Endothelial cell of umbilical vein (primary cell): ENCODE results near the gene POU2F3.

Experiments
- CTCF ChIP-seq, 2 donors: IDR thresholded peaks; 1 replicate in 1 of 2; 2 replicates in 1 of 2; pipeline ENCODE4 v1.5.1; 2011; ENCODE audit warnings: low read length in 2 of 2, mild to moderate bottlenecking in 2 of 2, moderate library complexity in 2 of 2, control low read depth in 1 of 2, inconsistent platforms in 1 of 2, low read depth in 1 of 2; ENCODE audit not compliant: insufficient read depth in 1 of 2; ENCODE audit errors: extremely low read depth in 1 of 2
- EZH2 ChIP-seq: IDR thresholded peaks from 2 replicates; pipeline ENCODE4 v1.6.1; 2012; ENCODE audit warnings: borderline replicate concordance, low read depth, mild to moderate bottlenecking, moderate library complexity, low read length, inconsistent platforms; ENCODE audit not compliant: severe bottlenecking
- FOS ChIP-seq: IDR thresholded peaks from 2 replicates; pipeline ENCODE4 v1.6.1; 2011; ENCODE audit warnings: mild to moderate bottlenecking, low read length, moderate library complexity, borderline replicate concordance; ENCODE audit not compliant: insufficient read depth
- GATA2 ChIP-seq: IDR thresholded peaks from 2 replicates; pipeline ENCODE4 v1.7.0; 2011; ENCODE audit warnings: low read depth, mild to moderate bottlenecking, moderate library complexity, mixed read lengths, low read length; ENCODE audit not compliant: insufficient read length, insufficient read depth
- JUN ChIP-seq: IDR thresholded peaks from 2 replicates; pipeline ENCODE4 v1.6.1; 2011; ENCODE audit warnings: borderline replicate concordance, low read depth; ENCODE audit not compliant: insufficient read length, insufficient read depth
- MYC ChIP-seq: IDR thresholded peaks from one replicate; pipeline ENCODE4 v1.6.1; 2011; ENCODE audit warnings: mild to moderate bottlenecking, low read depth, low read length
- POLR2A ChIP-seq: IDR thresholded peaks from 2 replicates; pipeline ENCODE4 v1.6.1; 2012; ENCODE audit warnings: low read depth, mild to moderate bottlenecking, control low read depth, low read length
- POLR2AphosphoS5 ChIP-seq: IDR thresholded peaks from 2 replicates; pipeline ENCODE4 v1.6.1; 2012; ENCODE audit warnings: low read depth, mild to moderate bottlenecking, control low read depth, low read length, moderate library complexity; ENCODE audit not compliant: insufficient read depth
- TF ChIP-seq, protein P1 (sequence below): IDR thresholded peaks from 2 replicates; pipeline ENCODE4 v1.6.1; 2011; ENCODE audit not compliant: insufficient read depth, insufficient read length

- no peak for TF ChIP-seq CTCF (IDR thresholded peaks at IDR 0.05; ENCODE audit: extremely low read depth in 1 of 2, insufficient read depth in 1 of 2, low read depth in 1 of 2, low read length in 2 of 2)
- no peak for TF ChIP-seq POLR2A
- TF ChIP-seq POLR2AphosphoS5: no peak
- no peak for TF ChIP-seq MYC
- TF ChIP-seq JUN: no peak
- TF ChIP-seq, protein P1, sequence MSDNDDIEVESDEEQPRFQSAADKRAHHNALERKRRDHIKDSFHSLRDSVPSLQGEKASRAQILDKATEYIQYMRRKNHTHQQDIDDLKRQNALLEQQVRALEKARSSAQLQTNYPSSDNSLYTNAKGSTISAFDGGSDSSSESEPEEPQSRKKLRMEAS: no peak
- no peak for TF ChIP-seq EZH2
- TF ChIP-seq FOS: no peak
- no peak for TF ChIP-seq GATA2
These were observed 87.4 kb downstream of the POU2F3 start for GRCh38 chr11:120327311-120327710.
